Measurements from ENCODE around the gene TVP23A.

DNA sequence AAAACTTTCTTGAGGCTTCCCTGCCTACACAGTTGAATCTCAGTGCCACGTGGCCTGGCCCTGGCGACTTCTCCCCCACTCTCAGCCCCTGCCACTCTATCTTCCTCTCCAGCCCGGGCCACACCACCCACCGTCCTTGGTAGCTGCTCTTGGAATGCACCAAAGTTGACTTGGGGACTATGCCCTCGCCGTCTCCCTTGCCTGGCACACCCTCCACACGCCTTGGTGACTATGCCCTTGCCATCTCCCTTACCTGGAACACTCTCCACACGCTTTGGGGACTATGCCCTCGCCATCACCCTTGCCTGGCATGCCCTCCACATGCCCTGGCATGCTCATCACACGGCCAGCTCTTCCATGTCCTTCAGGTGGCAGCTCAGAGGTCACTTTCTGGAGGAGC lies 15.5 kb upstream of the TVP23A start:
- TF ChIP-seq, protein P1, sequence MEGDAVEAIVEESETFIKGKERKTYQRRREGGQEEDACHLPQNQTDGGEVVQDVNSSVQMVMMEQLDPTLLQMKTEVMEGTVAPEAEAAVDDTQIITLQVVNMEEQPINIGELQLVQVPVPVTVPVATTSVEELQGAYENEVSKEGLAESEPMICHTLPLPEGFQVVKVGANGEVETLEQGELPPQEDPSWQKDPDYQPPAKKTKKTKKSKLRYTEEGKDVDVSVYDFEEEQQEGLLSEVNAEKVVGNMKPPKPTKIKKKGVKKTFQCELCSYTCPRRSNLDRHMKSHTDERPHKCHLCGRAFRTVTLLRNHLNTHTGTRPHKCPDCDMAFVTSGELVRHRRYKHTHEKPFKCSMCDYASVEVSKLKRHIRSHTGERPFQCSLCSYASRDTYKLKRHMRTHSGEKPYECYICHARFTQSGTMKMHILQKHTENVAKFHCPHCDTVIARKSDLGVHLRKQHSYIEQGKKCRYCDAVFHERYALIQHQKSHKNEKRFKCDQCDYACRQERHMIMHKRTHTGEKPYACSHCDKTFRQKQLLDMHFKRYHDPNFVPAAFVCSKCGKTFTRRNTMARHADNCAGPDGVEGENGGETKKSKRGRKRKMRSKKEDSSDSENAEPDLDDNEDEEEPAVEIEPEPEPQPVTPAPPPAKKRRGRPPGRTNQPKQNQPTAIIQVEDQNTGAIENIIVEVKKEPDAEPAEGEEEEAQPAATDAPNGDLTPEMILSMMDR (IDR thresholded peaks at IDR 0.05), result no peak
- TF ChIP-seq POLR2A (IDR thresholded peaks at IDR 0.05), result no peak
